ENCODE measurements around the gene UST.

DNA sequence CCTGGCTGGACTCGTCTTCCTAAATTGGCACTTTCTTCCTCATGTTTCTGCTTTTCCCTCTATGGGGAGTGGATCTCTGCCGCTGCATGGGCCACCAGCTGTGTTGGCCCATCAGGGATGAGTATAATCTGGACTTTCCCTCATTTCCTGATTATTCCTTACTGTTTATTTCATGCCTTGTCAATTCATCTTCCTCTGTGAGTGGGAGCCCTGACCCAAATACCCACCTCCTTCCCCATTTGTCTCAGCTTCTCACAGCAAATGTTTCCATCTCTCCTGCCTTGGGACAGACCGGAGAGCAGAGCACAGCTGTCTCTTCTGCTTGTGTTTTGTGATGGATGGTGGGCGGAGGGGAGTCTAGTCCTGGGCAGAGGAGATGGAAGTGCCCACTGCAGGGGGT is 212.7 kb downstream of the UST start:
- TF ChIP-seq, protein P1, sequence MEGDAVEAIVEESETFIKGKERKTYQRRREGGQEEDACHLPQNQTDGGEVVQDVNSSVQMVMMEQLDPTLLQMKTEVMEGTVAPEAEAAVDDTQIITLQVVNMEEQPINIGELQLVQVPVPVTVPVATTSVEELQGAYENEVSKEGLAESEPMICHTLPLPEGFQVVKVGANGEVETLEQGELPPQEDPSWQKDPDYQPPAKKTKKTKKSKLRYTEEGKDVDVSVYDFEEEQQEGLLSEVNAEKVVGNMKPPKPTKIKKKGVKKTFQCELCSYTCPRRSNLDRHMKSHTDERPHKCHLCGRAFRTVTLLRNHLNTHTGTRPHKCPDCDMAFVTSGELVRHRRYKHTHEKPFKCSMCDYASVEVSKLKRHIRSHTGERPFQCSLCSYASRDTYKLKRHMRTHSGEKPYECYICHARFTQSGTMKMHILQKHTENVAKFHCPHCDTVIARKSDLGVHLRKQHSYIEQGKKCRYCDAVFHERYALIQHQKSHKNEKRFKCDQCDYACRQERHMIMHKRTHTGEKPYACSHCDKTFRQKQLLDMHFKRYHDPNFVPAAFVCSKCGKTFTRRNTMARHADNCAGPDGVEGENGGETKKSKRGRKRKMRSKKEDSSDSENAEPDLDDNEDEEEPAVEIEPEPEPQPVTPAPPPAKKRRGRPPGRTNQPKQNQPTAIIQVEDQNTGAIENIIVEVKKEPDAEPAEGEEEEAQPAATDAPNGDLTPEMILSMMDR (IDR thresholded peaks at IDR 0.05): no peak
- TF ChIP-seq ZFX (IDR thresholded peaks at IDR 0.05; ENCODE audit: borderline replicate concordance): no peak
